Activated CD8-positive, alpha-beta memory T cell treated with anti-CD3 and anti-CD28 coated beads, Interleukin-2, amount 50 U/mL, for 1 hour (primary cell): ENCODE results near the gene KLHDC4.
"Not testable (repeated sequence)": the region's sequence is repeated elsewhere in the genome, so short reads cannot be mapped to it uniquely, and the experiment has no call there.

ENCODE experiments used
- DNase-seq: peaks from one replicate; pipeline ENCODE4 v3.0.0-alpha.2; 2020; ENCODE audit errors: extremely low read depth

Gene KLHDC4

GRCh38 chr16:87742781-87743490 is 22.9 kb downstream of the KLHDC4 start:
- no peak for DNase-seq

GRCh38 chr16:87741700-87742415 is 23.9 kb downstream of the KLHDC4 start:
- no peak for DNase-seq

- no peak for DNase-seq
Measured at GRCh38 chr16:87740909-87741424, 24.8 kb downstream of the KLHDC4 start.

GRCh38 chr16:87740441-87740840 is 25.3 kb downstream of the KLHDC4 start:
- no peak for DNase-seq

GRCh38 chr16:87739801-87740200 is 26.0 kb downstream of the KLHDC4 start:
- no peak for DNase-seq

- no peak for DNase-seq
Measured at GRCh38 chr16:87736008-87736382, 29.8 kb downstream of the KLHDC4 start.

- DNase-seq = no peak
Measured at GRCh38 chr16:87735270-87736007, 30.3 kb downstream of the KLHDC4 start.

GRCh38 chr16:87734644-87735043 is 31.1 kb downstream of the KLHDC4 start:
- no peak for DNase-seq

- no peak for DNase-seq
Measured at GRCh38 chr16:87733190-87733589, 32.6 kb downstream of the KLHDC4 start.

- DNase-seq = no peak
Measured at GRCh38 chr16:87731607-87732006, 34.2 kb downstream of the KLHDC4 start.

GRCh38 chr16:87729266-87729954 is 36.4 kb downstream of the KLHDC4 start:
- no peak for DNase-seq

GRCh38 chr16:87728026-87728425 is 37.8 kb downstream of the KLHDC4 start:
- DNase-seq = no peak

GRCh38 chr16:87727346-87727745 is 38.4 kb downstream of the KLHDC4 start:
- no peak for DNase-seq

GRCh38 chr16:87726577-87726976 is 39.2 kb downstream of the KLHDC4 start:
- not testable (repeated sequence) for DNase-seq

- no peak for DNase-seq
Measured at GRCh38 chr16:87725596-87726235, 40.1 kb downstream of the KLHDC4 start.

- DNase-seq = no peak
Measured at GRCh38 chr16:87724490-87725291, 41.1 kb downstream of the KLHDC4 start.

GRCh38 chr16:87723226-87723623 is 42.6 kb downstream of the KLHDC4 start:
- DNase-seq = no peak

GRCh38 chr16:87722590-87723225 is 43.1 kb downstream of the KLHDC4 start:
- no peak for DNase-seq

- DNase-seq = no peak
Measured at GRCh38 chr16:87721622-87722585, 43.9 kb downstream of the KLHDC4 start.
